Ovary (tissue), 9 donors: ENCODE measurements around the gene CLEC16A. TPM values are rescaled to one million over a fixed set of nuclear protein-coding genes. Genes with fewer than 3 reads are reported as not detected.

Experiments used
- DNase-seq, 5 donors: peaks; one replicate each; pipeline ENCODE4 v3.0.0-alpha.2; 2019 to 2020
- H3K27ac ChIP-seq, 2 donors: fragments of 200-600 bp; one replicate each; pipeline versions ENCODE4 v1.5.1 to v1.8.0; 2019 to 2022
- H3K27me3 ChIP-seq: fragments of 200-600 bp; one replicate; pipeline ENCODE4 v1.8.0; 2022
- H3K36me3 ChIP-seq: fragments of 200-600 bp; sonication (generic); one replicate; pipeline ENCODE4 v1.5.1; 2019
- H3K4me1 ChIP-seq: one replicate; pipeline ENCODE4 v1.8.1; 2013; ENCODE audit warnings: mild to moderate bottlenecking, moderate library complexity; ENCODE audit not compliant: insufficient read depth
- H3K4me3 ChIP-seq: fragments of 200-600 bp; sonication (generic); one replicate; pipeline ENCODE4 v1.5.1; 2017
- H3K9me3 ChIP-seq, 2 donors: fragments of 200-600 bp in 1 of 2; sonication (generic) in 1 of 2; one replicate each; pipeline versions ENCODE4 v1.5.1 to v1.8.1; 2013 to 2019; ENCODE audit warnings: mild to moderate bottlenecking in 1 of 2, moderate library complexity in 1 of 2
- EP300 ChIP-seq: sonication (generic); formaldehyde crosslinking; IDR thresholded peaks from one replicate; pipeline ENCODE4 v1.6.1; 2017; ENCODE audit warnings: antibody characterized with exemption
- POLR2A ChIP-seq: fragments of 450-650 bp; IDR thresholded peaks from one replicate; pipeline ENCODE4 v1.6.1; 2017; ENCODE audit warnings: antibody characterized with exemption, mild to moderate bottlenecking, moderate library complexity
- WGBS, 3 donors: extraction: QIAGEN DNeasy Blood & Tissue Kit in 1 of 3; methylation state at CpG; one replicate each; pipeline versions ENCODE4 v1.1.5 to v1.1.7; 2013 to 2017; 5-methylcytosine and 5-hydroxymethylcytosine counted together
- intact Hi-C, 4 donors: fragments of 100-400 bp; cut with DNase I; formaldehyde crosslinking; loops; one replicate each; pipeline versions ENCODE4 v1.11.0 to v1.15.1; 2022 to 2023
- polyA plus RNA-seq, 2 donors: library from polyadenylated mRNA; stranded (reverse); fragments of 200-250 nt in 1 of 2; fragments of 350-450 nt in 1 of 2; fragmentation: Illumina TruSeq in 1 of 2; extraction: RNeasy Lipid Tissue Mini Kit (QIAGEN cat#74804) in 1 of 2; gene quantifications; one replicate each; pipeline ENCODE4 v1.2.3, GENCODE V29; 2013 to 2014
- total RNA-seq, 7 donors: library from RNA; depleted of rRNA in 2 of 7; stranded (reverse); fragments of >200 nt in 2 of 7; fragmentation: NEBNext Ultra II Directional in 3 of 7; extraction: Animal tissue kit (Norgen Biotek cat#: 25700) in 3 of 7; gene quantifications; one replicate each; pipeline versions ENCODE4 v1.1.0 to v1.2.4, GENCODE V29; 2016 to 2023
- TF ChIP-seq, protein P1 (sequence below), 3 donors: fragments of 450-650 bp in 2 of 3; fragments of 200-600 bp in 1 of 3; IDR thresholded peaks; one replicate each; pipeline versions ENCODE4 v1.5.1 to v1.8.0; 2016 to 2022; ENCODE audit warnings: antibody characterized with exemption in 3 of 3, mild to moderate bottlenecking in 1 of 3
- donor health status: DM: no; HTN: no; CAD: no; lungs with moderate emphysema.
- donor health status: DM: no; HTN: no; CAD: no.
- donor health status: Bipolar disorder and iron deficiency.
- donor health status: DM: yes; HTN: yes; CAD: no.
- donor health status: DM: no; HTN: no; CAD: no.
- donor health status: DM: yes; HTN: yes; CAD: no.

Gene CLEC16A
- total and polyA plus RNA-seq, 9 donors: 6.4 to 28.1 (median 16.5) TPM

DNA sequence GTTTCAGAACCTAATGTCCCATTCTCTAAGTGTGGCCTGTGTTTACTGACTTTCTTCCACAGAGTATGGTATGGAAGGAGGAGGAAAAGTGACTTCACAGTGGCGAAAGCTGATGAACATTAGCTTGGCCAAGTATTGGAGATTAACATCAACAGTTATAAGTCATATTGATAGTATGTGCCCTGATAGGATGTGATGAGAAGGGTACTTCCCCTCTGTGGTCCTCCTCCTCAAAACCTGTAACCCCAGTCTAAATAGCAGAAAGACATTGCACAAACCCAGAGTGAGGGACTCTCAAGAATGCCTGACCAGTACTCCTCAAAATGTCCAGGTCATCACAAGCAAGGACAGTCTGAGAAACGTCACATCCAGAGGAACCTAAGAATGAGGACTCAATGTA is 73.1 kb downstream of the CLEC16A start:
- Histone ChIP-seq H3K4me1 (no peaks in the 10 kb centered on the region), H3K27me3 (no peaks in the 10 kb centered on the region), H3K36me3 (no peaks in the 10 kb centered on the region), H3K4me3 (no peak overlapping the region), H3K9me3 (no peaks in the 10 kb centered on the region), H3K27ac (no peak overlapping the region)
- intact Hi-C loops: no loop called here
- WGBS, 3 donors: 96 to 99% (median 97%) methylated on average over 2 of the region's 2 CpGs
- TF ChIP-seq EP300: no peak
- DNase-seq: no peak

DNA sequence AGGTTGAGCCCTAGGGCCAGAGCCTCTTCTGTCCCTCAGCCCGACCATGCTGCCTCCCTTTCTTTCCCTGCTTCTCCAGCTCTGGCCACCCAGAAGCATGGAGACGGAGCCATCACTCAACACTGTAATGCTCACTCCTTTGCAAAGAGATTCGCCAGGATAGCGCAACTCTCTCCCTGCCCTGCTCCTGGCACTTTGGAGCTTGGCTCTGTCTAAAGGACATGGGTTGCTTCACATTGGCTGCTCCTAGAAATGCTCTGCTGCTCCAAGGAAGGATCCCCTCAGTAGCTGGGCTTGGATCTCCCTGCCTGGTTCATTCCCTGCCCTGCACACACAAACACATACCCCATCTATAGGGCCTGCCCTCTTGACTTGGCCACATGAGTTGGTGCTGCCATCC is 76.0 kb downstream of the CLEC16A start:
- intact Hi-C loops: loop anchor here in 1 of 4 donors (10.0 kb wide), 1 partner anchor 64 kb away; no protein-coding TSS in a partner anchor
- no peak for DNase-seq
- Histone ChIP-seq H3K27me3 (no peaks in the 10 kb centered on the region), H3K27ac (no peak overlapping the region), H3K4me3 (no peak overlapping the region), H3K4me1 (no peaks in the 10 kb centered on the region), H3K9me3 (no peaks in the 10 kb centered on the region), H3K36me3 (no peaks in the 10 kb centered on the region)
- TF ChIP-seq EP300: no peak
- TF ChIP-seq, protein P1, sequence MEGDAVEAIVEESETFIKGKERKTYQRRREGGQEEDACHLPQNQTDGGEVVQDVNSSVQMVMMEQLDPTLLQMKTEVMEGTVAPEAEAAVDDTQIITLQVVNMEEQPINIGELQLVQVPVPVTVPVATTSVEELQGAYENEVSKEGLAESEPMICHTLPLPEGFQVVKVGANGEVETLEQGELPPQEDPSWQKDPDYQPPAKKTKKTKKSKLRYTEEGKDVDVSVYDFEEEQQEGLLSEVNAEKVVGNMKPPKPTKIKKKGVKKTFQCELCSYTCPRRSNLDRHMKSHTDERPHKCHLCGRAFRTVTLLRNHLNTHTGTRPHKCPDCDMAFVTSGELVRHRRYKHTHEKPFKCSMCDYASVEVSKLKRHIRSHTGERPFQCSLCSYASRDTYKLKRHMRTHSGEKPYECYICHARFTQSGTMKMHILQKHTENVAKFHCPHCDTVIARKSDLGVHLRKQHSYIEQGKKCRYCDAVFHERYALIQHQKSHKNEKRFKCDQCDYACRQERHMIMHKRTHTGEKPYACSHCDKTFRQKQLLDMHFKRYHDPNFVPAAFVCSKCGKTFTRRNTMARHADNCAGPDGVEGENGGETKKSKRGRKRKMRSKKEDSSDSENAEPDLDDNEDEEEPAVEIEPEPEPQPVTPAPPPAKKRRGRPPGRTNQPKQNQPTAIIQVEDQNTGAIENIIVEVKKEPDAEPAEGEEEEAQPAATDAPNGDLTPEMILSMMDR (IDR thresholded peaks at IDR 0.05): no peak
- TF ChIP-seq POLR2A: no peak
- WGBS, 3 donors: 93% methylated on average over 4 of the region's 4 CpGs

DNA sequence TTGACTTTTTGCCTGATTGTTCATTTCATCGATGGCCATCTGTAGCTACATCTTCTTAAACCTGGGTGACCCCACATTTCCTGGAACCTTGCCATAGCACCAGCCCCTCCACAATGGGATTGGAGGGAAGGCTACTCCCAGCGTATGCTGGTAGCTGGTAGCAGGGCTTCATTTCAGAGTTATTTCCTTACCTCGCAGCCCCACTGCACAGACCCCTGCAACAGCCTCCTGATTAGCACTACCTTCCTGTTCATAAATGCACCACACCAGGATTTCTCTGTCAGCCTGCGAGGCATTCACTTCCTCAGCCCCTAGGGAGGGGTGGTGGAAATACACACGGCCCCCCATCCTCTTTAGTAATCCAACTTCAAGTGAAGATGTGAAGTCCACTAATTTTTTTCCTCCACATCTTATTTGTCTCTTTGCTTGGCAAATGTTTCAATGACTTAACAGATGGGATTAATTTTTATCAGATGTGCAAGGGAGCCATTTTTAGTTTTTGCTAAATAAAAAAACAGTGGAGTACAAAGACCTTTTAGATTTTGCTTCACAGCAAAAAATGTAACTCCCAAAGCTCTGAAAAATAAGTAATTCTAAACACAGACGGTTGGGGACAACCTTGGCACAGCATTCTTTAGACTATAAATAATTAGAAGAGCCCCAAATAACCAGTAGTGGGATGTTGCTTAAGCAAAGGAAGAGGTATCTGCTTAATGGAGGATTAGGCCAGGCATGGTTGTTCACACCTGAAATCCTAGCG is 76.6 kb downstream of the CLEC16A start:
- TF ChIP-seq, protein P1 (IDR thresholded peaks at IDR 0.05): no peak
- no peak for TF ChIP-seq POLR2A
- no peak for TF ChIP-seq EP300
- no peaks in the 10 kb centered on the region for H3K4me1 ChIP-seq
- intact Hi-C loops: loop anchor here in 1 of 4 donors (10.0 kb wide), 1 partner anchor 64 kb away; no protein-coding TSS in a partner anchor
- WGBS, 3 donors: 75 to 80% (median 79%) methylated on average over 7 of the region's 7 CpGs
- no peaks in the 10 kb centered on the region for H3K27me3 ChIP-seq
- no peaks in the 10 kb centered on the region for H3K36me3 ChIP-seq
- no peak for DNase-seq
- no peaks in the 10 kb centered on the region for H3K9me3 ChIP-seq
- no peak overlapping the region for H3K4me3 ChIP-seq
- H3K27ac ChIP-seq: no peak overlapping the region

DNA sequence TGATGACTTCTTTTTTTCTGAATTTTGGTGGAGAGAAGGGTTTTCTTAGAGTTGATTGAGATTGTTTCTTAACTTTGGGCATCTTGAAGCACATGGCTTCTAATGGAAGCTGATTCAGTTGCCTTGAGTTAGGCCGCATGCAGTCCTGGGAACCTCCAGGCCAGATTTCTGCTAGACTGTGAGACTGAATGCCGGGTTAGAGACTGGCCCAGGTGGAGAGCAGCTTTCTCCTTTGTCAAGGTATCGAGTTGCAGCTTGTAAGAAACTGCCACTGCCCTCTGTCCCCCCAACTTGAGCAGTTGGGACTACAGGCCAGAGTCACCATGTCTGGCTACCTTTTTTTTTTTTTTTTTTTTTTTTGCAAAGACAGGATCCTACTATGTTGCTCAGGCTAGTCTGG is 77.6 kb downstream of the CLEC16A start:
- no peak overlapping the region for H3K27ac ChIP-seq
- H3K27me3 ChIP-seq: no peaks in the 10 kb centered on the region
- 92 to 98% (median 94%) methylated on average over 3 of the region's 3 CpGs for WGBS, 3 donors
- H3K4me1 ChIP-seq: no peaks in the 10 kb centered on the region
- no peaks in the 10 kb centered on the region for H3K36me3 ChIP-seq
- no peaks in the 10 kb centered on the region for H3K9me3 ChIP-seq
- TF ChIP-seq, protein P1 (IDR thresholded peaks at IDR 0.05): no peak
- no peak for TF ChIP-seq POLR2A
- TF ChIP-seq EP300: no peak
- intact Hi-C loops: loop anchor here in 1 of 4 donors (10.0 kb wide), 1 partner anchor 63 kb away; no protein-coding TSS in a partner anchor
- DNase-seq: no peak
- H3K4me3 ChIP-seq: no peak overlapping the region
